ENCODE results near the gene DLL1.

Gene DLL1

DNA sequence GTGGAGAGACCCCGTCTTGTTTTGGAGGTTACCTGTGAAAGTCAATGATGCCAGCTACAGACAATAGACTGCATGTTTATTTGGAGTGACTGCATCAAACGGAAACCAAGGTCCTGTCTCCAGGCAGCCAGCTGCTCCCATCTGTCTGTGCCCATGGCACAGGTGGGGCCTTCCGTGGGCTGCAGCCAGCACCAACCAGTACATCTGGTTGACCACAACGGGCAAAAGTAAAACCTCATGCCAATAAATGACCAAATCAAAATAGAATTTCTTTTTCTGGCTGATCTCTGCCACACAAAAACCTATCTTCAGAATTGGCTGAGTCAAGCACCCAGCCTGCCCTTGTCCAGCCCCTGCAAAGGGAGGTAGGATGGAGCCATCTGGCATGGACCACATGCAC, 33.5 kb downstream of the DLL1 start:
- no peak for DNase-seq (ENCODE audit: low spot score)
- TF ChIP-seq, protein P1, sequence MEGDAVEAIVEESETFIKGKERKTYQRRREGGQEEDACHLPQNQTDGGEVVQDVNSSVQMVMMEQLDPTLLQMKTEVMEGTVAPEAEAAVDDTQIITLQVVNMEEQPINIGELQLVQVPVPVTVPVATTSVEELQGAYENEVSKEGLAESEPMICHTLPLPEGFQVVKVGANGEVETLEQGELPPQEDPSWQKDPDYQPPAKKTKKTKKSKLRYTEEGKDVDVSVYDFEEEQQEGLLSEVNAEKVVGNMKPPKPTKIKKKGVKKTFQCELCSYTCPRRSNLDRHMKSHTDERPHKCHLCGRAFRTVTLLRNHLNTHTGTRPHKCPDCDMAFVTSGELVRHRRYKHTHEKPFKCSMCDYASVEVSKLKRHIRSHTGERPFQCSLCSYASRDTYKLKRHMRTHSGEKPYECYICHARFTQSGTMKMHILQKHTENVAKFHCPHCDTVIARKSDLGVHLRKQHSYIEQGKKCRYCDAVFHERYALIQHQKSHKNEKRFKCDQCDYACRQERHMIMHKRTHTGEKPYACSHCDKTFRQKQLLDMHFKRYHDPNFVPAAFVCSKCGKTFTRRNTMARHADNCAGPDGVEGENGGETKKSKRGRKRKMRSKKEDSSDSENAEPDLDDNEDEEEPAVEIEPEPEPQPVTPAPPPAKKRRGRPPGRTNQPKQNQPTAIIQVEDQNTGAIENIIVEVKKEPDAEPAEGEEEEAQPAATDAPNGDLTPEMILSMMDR (IDR thresholded peaks at IDR 0.05; ENCODE audit: extremely low read depth, missing control alignments) = no peak

DNA sequence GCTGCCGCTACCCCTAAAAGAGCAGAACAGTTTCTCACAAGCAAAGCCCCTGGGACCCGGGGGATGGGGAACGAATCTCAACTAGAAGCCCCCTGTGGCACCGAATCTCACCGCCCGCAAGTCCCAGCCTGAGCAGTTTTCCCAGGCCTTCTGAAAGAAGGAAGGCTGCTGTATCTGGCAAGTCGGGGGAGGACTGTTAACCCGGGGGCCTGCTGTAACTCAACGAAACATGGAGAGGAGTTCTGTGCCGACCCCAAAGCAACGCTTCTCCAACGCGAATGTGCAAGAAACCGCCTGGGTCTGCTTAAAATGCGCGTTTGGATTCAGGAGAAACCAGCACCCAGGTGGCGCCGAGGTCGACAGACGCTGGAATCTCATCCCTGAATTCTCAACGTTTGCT, 34.2 kb downstream of the DLL1 start:
- no peak for DNase-seq (ENCODE audit: low spot score)
- TF ChIP-seq, protein P1 (IDR thresholded peaks at IDR 0.05; ENCODE audit: extremely low read depth, missing control alignments) = no peak

DNA sequence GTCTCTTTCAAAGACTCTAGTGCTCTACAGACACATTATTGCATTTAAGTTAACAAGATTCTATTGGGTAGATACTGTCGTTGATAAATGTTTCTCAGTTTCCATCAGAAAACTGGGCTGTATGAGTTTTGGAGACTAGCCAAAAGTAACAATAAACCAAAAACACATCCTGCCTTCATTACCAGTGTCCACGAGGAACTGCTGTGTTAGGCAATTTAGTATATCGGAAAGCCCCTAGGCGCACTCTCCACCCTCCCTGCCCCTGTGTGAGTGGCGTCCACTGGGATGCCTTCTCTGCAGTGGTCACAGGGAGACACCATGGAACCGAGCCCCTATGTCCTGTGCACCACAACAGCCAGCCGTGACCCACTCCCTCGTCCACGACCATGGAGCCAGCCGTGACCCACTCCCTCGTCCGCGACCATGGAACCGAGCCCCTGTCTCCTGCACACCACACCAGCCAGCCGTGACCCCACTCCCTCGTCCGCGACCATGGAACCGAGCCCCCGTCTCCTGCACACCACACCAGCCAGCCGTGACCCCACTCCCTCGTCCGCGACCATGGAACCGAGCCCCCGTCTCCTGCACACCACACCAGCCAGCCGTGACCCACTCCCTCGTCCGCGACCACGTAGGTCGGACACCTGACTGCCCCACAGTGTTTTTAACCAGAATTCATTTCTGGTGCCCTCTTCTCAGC, 35.3 kb downstream of the DLL1 start:
- TF ChIP-seq, protein P1 (IDR thresholded peaks at IDR 0.05; ENCODE audit: extremely low read depth, missing control alignments) = no peak
- no peak for DNase-seq (ENCODE audit: low spot score)

DNA sequence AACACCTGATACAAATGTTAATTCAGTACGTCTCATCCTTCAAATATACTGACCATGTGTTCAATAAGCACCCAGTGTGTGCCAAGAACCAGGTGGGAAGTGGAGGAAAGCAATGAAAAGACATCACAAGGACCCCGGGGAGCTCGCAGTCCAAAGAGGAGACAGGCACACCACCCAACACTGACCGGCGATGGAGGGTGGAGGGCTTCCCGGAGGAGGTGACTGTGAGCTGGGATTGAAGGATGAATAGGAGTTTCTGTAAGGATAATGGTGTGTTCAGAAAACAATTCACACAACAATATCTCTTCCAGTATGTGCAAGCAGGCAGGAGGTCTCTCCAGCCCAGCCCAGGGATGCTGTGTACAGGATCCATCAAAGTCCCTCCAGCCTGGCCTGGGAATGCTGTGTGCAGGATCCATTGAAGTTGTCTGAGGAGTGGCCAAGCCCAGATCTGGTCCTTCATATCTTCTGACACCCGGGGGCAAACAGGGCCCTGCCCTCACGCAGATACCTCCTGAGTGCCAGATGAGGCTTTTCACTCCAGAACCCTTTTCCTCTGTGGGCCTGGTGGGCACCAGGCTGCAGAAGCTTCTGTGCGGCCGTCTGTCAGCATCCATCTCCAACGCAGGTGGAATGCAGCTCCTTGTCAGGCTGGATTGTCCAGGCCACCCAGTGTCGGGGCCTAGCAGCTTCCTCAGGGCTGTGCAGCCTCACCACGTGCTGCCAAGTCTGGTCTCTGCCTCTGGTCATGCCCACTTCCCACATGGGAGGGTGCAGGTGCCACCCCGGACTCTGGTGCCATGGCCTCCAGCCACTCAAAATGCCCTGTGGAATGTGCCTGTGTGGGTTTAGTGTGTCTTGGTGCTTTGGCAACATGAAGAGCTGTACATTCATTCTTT, 36.3 kb downstream of the DLL1 start:
- DNase-seq (ENCODE audit: low spot score) = no peak

DNA sequence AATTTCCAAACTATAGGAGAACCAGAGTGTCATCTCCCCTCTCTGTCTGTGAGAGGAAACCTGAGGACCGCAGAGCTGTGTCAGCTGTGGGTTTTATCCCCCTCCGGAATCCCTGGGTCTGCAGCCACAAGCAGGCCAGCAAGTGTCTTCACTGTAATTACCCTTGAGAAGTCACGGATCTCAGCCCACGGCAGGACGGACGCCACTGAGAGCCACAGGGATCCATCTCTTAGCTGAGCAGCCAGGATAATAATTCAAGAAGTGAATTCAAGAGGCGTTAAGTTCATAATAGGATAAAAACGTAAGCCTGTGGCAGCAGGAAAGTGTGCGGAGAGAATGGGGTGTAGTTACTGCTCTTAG, 37.0 kb downstream of the DLL1 start:
- no peak for DNase-seq (ENCODE audit: low spot score)
- TF ChIP-seq, protein P1 (IDR thresholded peaks at IDR 0.05; ENCODE audit: extremely low read depth, missing control alignments) = no peak

More for the DNA sequence above, 36.3 kb downstream of the DLL1 start:
- TF ChIP-seq, protein P1 (IDR thresholded peaks at IDR 0.05; ENCODE audit: extremely low read depth, missing control alignments) = no peak

DNA sequence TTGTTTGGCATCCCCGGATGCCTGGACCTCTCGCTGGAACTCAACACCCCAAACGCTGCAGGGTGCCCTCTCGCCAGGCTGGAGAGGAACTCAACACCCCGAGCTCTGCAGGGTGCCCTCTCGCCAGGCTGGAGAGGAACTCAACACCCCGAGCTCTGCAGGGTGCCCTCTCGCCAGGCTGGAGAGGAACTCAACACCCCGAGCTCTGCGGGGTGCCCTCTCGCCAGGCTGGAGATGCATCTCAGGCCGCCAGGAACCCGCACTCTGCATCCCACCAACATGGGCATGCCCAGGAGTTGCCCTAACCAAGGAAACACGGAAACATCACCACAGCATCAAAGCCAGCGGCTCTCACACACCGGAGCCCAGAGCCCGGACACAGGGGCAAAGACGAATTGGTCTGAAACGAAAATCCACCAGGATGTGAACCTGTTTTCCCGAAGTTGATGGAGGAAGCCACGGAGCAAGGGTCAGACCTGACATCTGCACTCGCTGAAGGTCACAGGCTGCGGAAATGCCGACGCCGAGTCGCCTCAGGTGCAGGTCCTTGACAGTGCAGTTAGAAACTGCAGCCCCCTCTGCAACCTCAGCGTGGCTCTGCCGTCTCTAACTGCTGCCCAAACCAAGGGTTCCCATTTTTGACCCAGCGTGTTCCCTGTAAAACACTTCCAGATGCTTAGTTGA, 37.5 kb downstream of the DLL1 start:
- TF ChIP-seq, protein P1 (IDR thresholded peaks at IDR 0.05; ENCODE audit: extremely low read depth, missing control alignments) = no peak

More for the DNA sequence above, 37.5 kb downstream of the DLL1 start:
- no peak for DNase-seq (ENCODE audit: low spot score)
